ENCODE data around the gene SYNPO2.
"Not testable (repeated sequence)": the region's sequence is repeated elsewhere in the genome, so short reads cannot be mapped to it uniquely, and the experiment has no call there.

SYNPO2 gene

GRCh38 chr4:119002476-119002875 is 113.8 kb downstream of the SYNPO2 start:
- DNase-seq (ENCODE audit: low read depth) = no peak

DNA sequence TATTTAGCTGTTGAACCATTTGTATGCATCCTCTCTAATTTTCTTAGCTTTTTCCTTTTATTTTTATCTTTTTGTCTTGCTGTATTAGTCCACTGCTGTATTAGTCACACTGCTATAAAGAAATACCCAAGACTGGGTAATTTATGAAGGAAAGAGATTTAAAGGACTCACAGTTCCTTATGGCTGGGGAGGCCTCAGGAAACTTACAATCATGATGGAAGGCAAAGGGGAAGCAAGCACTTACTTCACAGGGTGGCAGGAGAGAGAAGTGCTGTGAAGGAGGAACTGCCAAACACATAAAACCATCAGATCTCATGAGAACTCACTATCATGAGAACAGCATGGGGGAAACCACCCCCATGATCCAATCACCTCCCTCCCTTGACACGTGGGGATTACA is 114.3 kb downstream of the SYNPO2 start:
- not testable (repeated sequence) for DNase-seq (ENCODE audit: low read depth)

- no peak for DNase-seq (ENCODE audit: low read depth)
Measured at GRCh38 chr4:119005928-119006460, 117.3 kb downstream of the SYNPO2 start.

DNA sequence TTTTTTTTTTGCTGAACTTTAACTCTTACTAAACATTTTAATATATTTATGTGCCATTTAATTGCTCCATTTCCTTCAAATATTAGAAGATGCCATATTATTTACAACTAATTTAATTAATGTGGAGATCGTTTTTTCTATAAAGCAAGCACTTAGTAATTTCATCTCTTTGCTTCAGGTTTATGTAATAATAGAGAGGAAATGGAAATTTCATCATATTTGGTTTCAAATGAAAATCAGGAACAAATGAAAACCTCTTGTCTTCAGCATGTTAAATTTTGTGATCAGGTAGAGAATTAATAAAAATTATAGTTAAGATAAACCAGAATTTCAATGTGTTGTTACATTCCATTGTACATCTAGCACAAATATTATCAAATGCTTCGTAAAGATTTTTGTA is 120.1 kb downstream of the SYNPO2 start:
- DNase-seq (ENCODE audit: low read depth) = no peak

GRCh38 chr4:119010221-119010620 is 121.6 kb downstream of the SYNPO2 start:
- DNase-seq (ENCODE audit: low read depth) = not testable (repeated sequence)

GRCh38 chr4:119010909-119011606 is 122.4 kb downstream of the SYNPO2 start:
- peak; percentile 14 for DNase-seq (ENCODE audit: low read depth)

DNA sequence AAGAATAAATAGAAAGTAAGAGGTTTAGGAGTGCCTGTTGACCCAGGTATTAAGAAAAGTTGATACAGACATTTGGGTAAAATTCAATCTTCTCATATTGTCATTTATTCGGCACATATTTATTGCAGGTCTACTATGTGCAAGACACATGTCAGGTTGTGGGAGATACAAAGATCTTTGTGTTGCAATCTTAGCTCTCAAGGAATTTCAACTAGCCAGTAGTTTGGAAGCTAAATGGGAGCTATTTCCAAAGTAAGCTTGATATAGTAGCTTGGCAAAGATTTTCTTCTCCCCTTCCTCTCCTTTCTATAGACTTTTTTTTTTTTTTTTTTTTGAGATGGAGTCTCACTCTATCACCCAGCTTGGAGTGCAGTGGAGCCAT is 122.9 kb downstream of the SYNPO2 start:
- no peak for DNase-seq (ENCODE audit: low read depth)

GRCh38 chr4:119014658-119015057 is 126.0 kb downstream of the SYNPO2 start:
- no peak for DNase-seq (ENCODE audit: low read depth)

DNA sequence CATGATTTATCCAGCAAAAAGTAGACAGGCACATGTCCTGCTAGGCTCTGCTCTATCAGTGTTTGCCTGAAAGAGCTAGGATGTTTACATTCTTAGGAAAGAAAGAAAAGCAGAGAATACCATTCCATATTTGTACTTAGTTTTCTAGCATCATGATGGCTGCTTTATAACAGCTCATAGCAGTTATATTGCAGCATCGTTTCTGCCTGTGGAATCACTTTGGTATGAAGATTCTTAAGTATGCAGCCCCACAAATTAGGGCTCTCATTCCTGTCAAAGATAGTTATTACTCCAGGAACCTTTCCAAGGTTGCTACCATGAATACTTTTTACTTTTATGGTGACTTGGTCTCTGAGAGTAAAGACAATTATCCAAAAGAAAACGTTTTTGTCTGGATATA is 128.0 kb downstream of the SYNPO2 start:
- DNase-seq (ENCODE audit: low read depth) = peak; percentile 86

DNA sequence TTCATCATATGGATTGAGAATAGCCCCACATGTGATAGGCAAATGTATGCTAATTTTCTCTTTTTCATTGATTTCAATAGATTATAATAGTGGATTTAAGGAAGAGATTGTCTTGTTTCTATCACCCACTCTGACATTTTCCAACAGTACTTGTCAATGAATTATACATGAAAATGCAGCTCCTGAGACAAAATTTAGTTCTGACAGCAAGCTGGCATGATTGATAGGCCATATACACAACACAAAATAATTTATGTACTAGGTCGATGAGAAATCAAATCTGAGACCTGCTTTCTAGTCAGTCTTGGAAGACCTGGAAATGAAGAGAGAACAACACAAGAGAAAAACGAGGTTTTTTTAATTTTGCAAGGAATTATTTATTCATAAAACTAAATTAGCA is 129.0 kb downstream of the SYNPO2 start:
- no peak for DNase-seq (ENCODE audit: low read depth)

DNA sequence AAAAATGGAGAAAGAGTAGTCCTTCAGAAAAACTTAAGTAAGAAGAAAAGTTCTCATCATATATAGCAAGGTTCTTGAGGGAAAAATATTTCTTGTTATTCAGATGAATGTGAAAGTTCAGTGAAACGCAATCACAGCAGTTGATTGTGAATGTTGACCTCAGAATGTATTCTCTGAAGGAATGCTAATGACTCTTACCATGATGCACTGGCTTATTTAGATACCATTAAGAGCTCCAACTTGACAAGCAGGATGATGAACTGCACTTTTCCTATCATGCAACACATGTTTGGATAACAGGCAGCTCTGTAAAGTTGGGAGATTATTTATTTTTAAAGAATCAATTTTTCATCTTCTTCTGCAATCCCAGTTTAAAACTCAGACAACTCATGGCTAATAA is 131.5 kb downstream of the SYNPO2 start:
- DNase-seq (ENCODE audit: low read depth) = peak; percentile 69

- not testable (repeated sequence) for DNase-seq (ENCODE audit: low read depth)
Measured at GRCh38 chr4:119022520-119022919, 133.9 kb downstream of the SYNPO2 start.

- no peak for DNase-seq (ENCODE audit: low read depth)
Measured at GRCh38 chr4:119024102-119024501, 135.4 kb downstream of the SYNPO2 start.

- DNase-seq (ENCODE audit: low read depth) = peak; percentile 82
Measured at GRCh38 chr4:119025420-119025819, 136.8 kb downstream of the SYNPO2 start.

- peak; percentile 96 for DNase-seq (ENCODE audit: low read depth)
Measured at GRCh38 chr4:119025916-119026661, 137.4 kb downstream of the SYNPO2 start.

GRCh38 chr4:119026662-119027444 is 138.2 kb downstream of the SYNPO2 start:
- no peak for DNase-seq (ENCODE audit: low read depth)

DNA sequence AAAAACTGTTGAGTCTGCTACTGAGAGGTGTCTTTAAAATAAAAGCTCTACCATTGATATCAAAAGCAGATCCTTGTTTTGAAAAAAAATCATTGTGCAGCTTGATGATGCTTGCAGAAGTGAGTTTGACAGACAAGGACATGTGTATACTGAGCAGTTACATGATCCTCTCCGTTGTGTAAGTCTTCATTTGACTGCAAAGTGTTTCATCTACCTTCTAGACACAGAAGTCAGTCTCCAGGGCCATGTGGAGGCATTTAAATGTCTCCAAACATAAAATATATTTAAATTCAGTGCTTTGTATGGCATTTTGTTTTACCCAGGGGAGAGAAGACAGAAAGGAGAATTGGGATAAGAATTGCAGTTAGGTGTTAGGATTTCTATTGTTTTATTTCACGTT is 139.2 kb downstream of the SYNPO2 start:
- no peak for DNase-seq (ENCODE audit: low read depth)

GRCh38 chr4:119028296-119028695 is 139.6 kb downstream of the SYNPO2 start:
- no peak for DNase-seq (ENCODE audit: low read depth)

GRCh38 chr4:119029847-119030535 is 141.3 kb downstream of the SYNPO2 start:
- no peak for DNase-seq (ENCODE audit: low read depth)

- no peak for DNase-seq (ENCODE audit: low read depth)
Measured at GRCh38 chr4:119030536-119030890, 141.9 kb downstream of the SYNPO2 start.

GRCh38 chr4:119031218-119031617 is 142.6 kb downstream of the SYNPO2 start:
- DNase-seq (ENCODE audit: low read depth) = no peak
